Mucosa of gallbladder (tissue), 1 donor: Measurements from ENCODE around the gene ZNF391. TPM values are rescaled to one million over a fixed set of nuclear protein-coding genes. Genes with fewer than 3 reads are reported as not detected.
"Not testable (repeated sequence)": the region's sequence is repeated elsewhere in the genome, so short reads cannot be mapped to it uniquely, and the experiment has no call there.

Experiments used
- DNase-seq: peaks from one replicate; pipeline ENCODE4 v3.0.0-alpha.2; 2020; ENCODE audit warnings: low spot score
- total RNA-seq: library from RNA; stranded (reverse); gene quantifications from one replicate; pipeline ENCODE4 v1.2.1, GENCODE V29; 2021
- donor health status: DM: no; HTN: no; CAD: no.

The ZNF391 gene
- total RNA-seq, 1 donor from 2014 or later, result 1.9 TPM

- DNase-seq, result no peak
Observed at GRCh38 chr6:27422651-27423332, 34.2 kb downstream of the ZNF391 start.

GRCh38 chr6:27424851-27425250 is 36.3 kb downstream of the ZNF391 start:
- not testable (repeated sequence) for DNase-seq

- no peak for DNase-seq
Observed at GRCh38 chr6:27426045-27426620, 37.6 kb downstream of the ZNF391 start.

- DNase-seq, result no peak
Observed at GRCh38 chr6:27428502-27428901, 39.9 kb downstream of the ZNF391 start.

- no peak for DNase-seq
Observed at GRCh38 chr6:27428966-27429365, 40.4 kb downstream of the ZNF391 start.

- no peak for DNase-seq
Observed at GRCh38 chr6:27433714-27434113, 45.2 kb downstream of the ZNF391 start.

- no peak for DNase-seq
Observed at GRCh38 chr6:27439371-27439770, 50.8 kb downstream of the ZNF391 start.

GRCh38 chr6:27441001-27441400 is 52.4 kb downstream of the ZNF391 start:
- no peak for DNase-seq

GRCh38 chr6:27442932-27443331 is 54.4 kb downstream of the ZNF391 start:
- no peak for DNase-seq

- no peak for DNase-seq
Observed at GRCh38 chr6:27448456-27448855, 59.9 kb downstream of the ZNF391 start.

GRCh38 chr6:27451660-27452390 is 63.3 kb downstream of the ZNF391 start:
- no peak for DNase-seq

- DNase-seq, result no peak
Observed at GRCh38 chr6:27452496-27452897, 63.9 kb downstream of the ZNF391 start.

Other genes with a start within 250 kb of the ZNF391 start
- gene PRSS16, start 141.1 kb upstream of the ZNF391 start, total RNA-seq, result 35.1 TPM
- not detected for gene POM121L2, start 76.5 kb upstream of the ZNF391 start, total RNA-seq
- gene ZNF184, start 84.3 kb downstream of the ZNF391 start, total RNA-seq, result 6.4 TPM